ENCODE data around the gene UBXN2A.

UBXN2A gene

DNA sequence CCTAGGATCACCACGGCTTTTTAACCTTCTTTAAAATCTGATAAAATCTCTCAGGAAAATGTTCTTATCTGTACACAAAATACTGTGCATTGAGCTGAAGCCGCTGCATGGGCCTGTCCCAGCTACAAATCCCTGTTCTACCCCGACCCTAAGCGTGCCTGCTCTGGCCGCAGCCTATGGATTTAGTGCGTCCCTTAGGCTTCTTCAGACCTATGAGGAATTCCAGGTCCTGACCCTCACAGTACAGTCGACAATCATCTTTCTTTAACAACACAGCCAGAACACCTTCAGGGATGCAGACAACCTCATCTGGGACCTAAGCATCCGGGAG, 107.4 kb downstream of the UBXN2A start:
- peak overlapping the region; percentile 75 for H3K4me2 ChIP-seq (ENCODE audit: low read depth, low read length, poor library complexity, severe bottlenecking)
- no peaks in the 10 kb centered on the region for H3K36me3 ChIP-seq (ENCODE audit: insufficient read depth, low read length)
- TF ChIP-seq, protein P1, sequence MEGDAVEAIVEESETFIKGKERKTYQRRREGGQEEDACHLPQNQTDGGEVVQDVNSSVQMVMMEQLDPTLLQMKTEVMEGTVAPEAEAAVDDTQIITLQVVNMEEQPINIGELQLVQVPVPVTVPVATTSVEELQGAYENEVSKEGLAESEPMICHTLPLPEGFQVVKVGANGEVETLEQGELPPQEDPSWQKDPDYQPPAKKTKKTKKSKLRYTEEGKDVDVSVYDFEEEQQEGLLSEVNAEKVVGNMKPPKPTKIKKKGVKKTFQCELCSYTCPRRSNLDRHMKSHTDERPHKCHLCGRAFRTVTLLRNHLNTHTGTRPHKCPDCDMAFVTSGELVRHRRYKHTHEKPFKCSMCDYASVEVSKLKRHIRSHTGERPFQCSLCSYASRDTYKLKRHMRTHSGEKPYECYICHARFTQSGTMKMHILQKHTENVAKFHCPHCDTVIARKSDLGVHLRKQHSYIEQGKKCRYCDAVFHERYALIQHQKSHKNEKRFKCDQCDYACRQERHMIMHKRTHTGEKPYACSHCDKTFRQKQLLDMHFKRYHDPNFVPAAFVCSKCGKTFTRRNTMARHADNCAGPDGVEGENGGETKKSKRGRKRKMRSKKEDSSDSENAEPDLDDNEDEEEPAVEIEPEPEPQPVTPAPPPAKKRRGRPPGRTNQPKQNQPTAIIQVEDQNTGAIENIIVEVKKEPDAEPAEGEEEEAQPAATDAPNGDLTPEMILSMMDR (conservative IDR thresholded peaks at IDR 0.05; ENCODE audit: low read length): no peak
- TF ChIP-seq EZH2phosphoT487 (IDR thresholded peaks at IDR 0.05; ENCODE audit: borderline replicate concordance): no peak
- H3K9me2 ChIP-seq (replicated peaks; ENCODE audit: low read depth, low read length): no peaks in the 10 kb centered on the region
- H3K4me3 ChIP-seq (ENCODE audit: low read length, poor library complexity, severe bottlenecking): peak overlapping the region; percentile 90
- H2AFZ ChIP-seq (ENCODE audit: low read length): peak overlapping the region; percentile 96
- no peaks in the 10 kb centered on the region for H3K27me3 ChIP-seq (ENCODE audit: insufficient read depth, low read length, poor library complexity, severe bottlenecking)
- peak overlapping the region; percentile 62 for H3K9ac ChIP-seq (ENCODE audit: low read depth, low read length, poor library complexity, severe bottlenecking)
- no peaks in the 10 kb centered on the region for H4K20me1 ChIP-seq (ENCODE audit: insufficient read depth, low read length, poor library complexity, severe bottlenecking)
- H3F3A ChIP-seq (ENCODE audit: low read depth): no peaks in the 10 kb centered on the region
- H3K9me3 ChIP-seq (ENCODE audit: insufficient read depth, low read depth, low read length): no peaks in the 10 kb centered on the region
- peaks cover 21% of the 10 kb centered on the region for H3K4me1 ChIP-seq (ENCODE audit: insufficient read depth, low read length, poor library complexity, severe bottlenecking)
- H3K79me2 ChIP-seq (ENCODE audit: insufficient read depth, low read length): peaks cover 19% of the 10 kb centered on the region

DNA sequence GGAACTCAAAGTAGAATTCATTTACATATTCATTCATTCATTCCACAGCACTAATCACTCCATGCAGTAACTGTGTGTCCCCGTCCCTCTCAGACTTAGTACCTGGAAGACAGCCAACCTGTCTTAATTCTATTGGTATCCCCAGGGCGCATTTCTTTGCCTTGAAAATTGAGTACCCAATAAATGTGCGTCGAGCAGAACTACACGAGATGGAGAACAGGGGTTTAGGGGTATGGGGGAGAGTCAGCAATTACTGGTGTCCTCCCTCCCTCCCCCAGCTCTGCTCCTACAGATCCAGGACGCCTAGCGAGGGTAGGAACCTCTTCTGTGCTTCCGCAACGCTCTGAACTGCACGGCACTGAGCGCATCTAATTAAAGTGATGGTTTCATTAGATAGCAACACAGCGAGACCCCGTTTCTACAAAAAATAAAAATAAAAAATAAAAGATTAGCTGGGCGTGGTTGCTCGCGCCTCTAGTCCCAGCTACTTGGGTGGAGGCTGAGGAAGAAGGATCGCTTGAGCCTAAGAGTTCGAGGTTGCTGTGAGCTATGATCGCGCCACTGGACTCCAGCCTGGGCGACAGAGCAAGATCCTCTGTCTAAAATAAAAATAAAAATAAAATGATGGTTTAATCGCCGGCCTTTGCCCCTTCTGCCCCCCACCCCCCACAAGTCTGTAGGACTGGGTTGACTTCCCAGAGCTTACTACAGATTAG, 108.7 kb downstream of the UBXN2A start:
- Histone ChIP-seq H3K27me3 (ENCODE audit: insufficient read depth, low read length, poor library complexity, severe bottlenecking) (no peaks in the 10 kb centered on the region), H3K4me3 (ENCODE audit: low read length, poor library complexity, severe bottlenecking) (peak overlapping the region; percentile 70), H3K9ac (ENCODE audit: low read depth, low read length, poor library complexity, severe bottlenecking) (no peak overlapping the region), H3K4me2 (ENCODE audit: low read depth, low read length, poor library complexity, severe bottlenecking) (peak overlapping the region; percentile 66), H3K36me3 (ENCODE audit: insufficient read depth, low read length) (no peaks in the 10 kb centered on the region), H4K20me1 (ENCODE audit: insufficient read depth, low read length, poor library complexity, severe bottlenecking) (no peaks in the 10 kb centered on the region), H3K79me2 (ENCODE audit: insufficient read depth, low read length) (peaks cover 19% of the 10 kb centered on the region), H3F3A (ENCODE audit: low read depth) (no peaks in the 10 kb centered on the region), H3K9me3 (ENCODE audit: insufficient read depth, low read depth, low read length) (no peaks in the 10 kb centered on the region), H2AFZ (ENCODE audit: low read length) (peak overlapping the region; percentile 65), H3K9me2 (replicated peaks; ENCODE audit: low read depth, low read length) (no peaks in the 10 kb centered on the region), H3K4me1 (ENCODE audit: insufficient read depth, low read length, poor library complexity, severe bottlenecking) (peaks cover 21% of the 10 kb centered on the region)
- TF ChIP-seq, protein P1 (conservative IDR thresholded peaks at IDR 0.05; ENCODE audit: low read length): no peak
- TF ChIP-seq EZH2phosphoT487 (IDR thresholded peaks at IDR 0.05; ENCODE audit: borderline replicate concordance): no peak

DNA sequence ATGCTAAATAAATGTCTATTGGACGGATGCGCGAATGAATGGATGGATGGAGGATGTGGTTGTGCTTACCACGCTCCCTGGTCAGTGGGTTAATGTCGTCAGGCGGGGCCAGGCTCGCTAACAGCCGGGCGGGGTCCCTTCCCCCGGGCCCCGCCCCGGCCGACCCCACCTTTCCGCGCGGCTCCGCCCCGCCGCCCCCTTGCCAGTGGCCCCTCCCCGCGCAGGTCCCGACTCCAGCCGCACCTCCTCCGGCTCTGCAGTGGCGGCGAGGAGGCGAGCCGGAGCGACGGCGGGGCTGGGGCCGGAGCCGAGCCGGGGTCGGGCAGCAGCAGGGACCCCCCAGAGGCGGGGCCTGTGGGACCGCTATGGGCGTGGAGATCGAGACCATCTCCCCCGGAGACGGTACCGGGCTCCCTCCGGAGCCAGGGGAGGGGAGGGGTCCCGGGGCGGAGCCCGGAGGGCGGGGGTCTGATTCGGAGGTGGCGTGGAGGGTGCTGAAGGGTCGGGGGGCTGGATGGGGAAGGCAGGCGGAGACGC, 109.3 kb downstream of the UBXN2A start, which contains the start of gene FKBP1B:
Gene FKBP1B (plus strand): TSS at position 257 of the 537 bp plus-strand sequence. CDS start 109 bp downstream, at position 366.
- Histone ChIP-seq H3K36me3 (ENCODE audit: insufficient read depth, low read length) (no peaks in the 10 kb centered on the region), H3K4me2 (ENCODE audit: low read depth, low read length, poor library complexity, severe bottlenecking) (peak within 1 kb of the TSS; percentile 66), H3K9ac (ENCODE audit: low read depth, low read length, poor library complexity, severe bottlenecking) (no peak within 1 kb of the TSS), H3K27me3 (ENCODE audit: insufficient read depth, low read length, poor library complexity, severe bottlenecking) (no peaks in the 10 kb centered on the region), H3K4me3 (ENCODE audit: low read length, poor library complexity, severe bottlenecking) (peak within 1 kb of the TSS; percentile 70), H3K9me3 (ENCODE audit: insufficient read depth, low read depth, low read length) (no peaks in the 10 kb centered on the region), H3K79me2 (ENCODE audit: insufficient read depth, low read length) (peaks cover 19% of the 10 kb centered on the region), H2AFZ (ENCODE audit: low read length) (peak within 1 kb of the TSS; percentile 65), H3K9me2 (replicated peaks; ENCODE audit: low read depth, low read length) (no peaks in the 10 kb centered on the region), H3F3A (ENCODE audit: low read depth) (no peaks in the 10 kb centered on the region), H3K4me1 (ENCODE audit: insufficient read depth, low read length, poor library complexity, severe bottlenecking) (peaks cover 21% of the 10 kb centered on the region), H4K20me1 (ENCODE audit: insufficient read depth, low read length, poor library complexity, severe bottlenecking) (no peaks in the 10 kb centered on the region)
- TF ChIP-seq, protein P1 (conservative IDR thresholded peaks at IDR 0.05; ENCODE audit: low read length): no peak
- no peak for TF ChIP-seq EZH2phosphoT487 (IDR thresholded peaks at IDR 0.05; ENCODE audit: borderline replicate concordance)
